22Rv1 (cell line): Measurements from ENCODE around the gene FUCA1.

Experiments
- CTCF ChIP-seq: fragments of 450-650 bp; IDR thresholded peaks from 2 replicates; pipeline ENCODE4 v1.5.1; 2017; ENCODE audit warnings: mild to moderate bottlenecking
- ZFX ChIP-seq: fragments of 450-650 bp; IDR thresholded peaks from 2 replicates; pipeline ENCODE4 v1.6.1; 2017; ENCODE audit warnings: antibody characterized with exemption, borderline replicate concordance

GRCh38 chr1:23838401-23838866 lies 29.7 kb downstream of the FUCA1 start:
- TF ChIP-seq CTCF (no peak), ZFX (no peak)
